ENCODE data around the gene CAND1.

DNA sequence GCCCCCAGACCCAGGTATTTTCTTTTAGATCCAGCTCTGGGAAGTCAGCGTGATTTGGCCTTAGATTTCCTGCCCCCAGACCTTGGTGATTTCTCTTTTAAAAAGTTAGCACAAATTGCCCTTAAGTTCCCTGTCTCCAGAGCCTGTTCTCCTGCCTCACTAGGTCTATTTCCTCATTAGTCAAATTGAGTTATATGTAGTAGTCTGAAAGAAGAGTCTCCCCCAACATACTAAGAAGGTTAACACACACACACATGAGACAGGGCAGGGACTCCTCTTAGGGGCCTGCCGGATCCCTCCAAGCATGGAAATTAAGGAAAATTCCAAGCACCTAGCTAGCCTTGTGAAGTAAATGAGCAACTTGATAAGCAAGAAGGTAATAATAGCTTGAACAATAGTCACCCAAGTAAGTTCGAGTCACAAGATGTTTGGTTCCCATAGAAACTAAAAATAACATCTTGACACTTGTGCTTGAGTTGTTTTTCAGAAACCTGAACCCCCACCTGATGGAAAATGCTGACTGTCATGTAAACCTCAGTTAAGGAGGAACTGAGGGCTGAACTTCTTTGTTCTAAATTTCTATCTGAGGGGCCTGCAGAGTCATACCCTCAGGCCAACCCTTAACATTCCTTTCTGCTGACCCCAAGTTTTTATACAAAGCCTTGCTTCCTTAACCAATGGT is 51.6 kb downstream of the CAND1 start:
- TF ChIP-seq, protein P1, sequence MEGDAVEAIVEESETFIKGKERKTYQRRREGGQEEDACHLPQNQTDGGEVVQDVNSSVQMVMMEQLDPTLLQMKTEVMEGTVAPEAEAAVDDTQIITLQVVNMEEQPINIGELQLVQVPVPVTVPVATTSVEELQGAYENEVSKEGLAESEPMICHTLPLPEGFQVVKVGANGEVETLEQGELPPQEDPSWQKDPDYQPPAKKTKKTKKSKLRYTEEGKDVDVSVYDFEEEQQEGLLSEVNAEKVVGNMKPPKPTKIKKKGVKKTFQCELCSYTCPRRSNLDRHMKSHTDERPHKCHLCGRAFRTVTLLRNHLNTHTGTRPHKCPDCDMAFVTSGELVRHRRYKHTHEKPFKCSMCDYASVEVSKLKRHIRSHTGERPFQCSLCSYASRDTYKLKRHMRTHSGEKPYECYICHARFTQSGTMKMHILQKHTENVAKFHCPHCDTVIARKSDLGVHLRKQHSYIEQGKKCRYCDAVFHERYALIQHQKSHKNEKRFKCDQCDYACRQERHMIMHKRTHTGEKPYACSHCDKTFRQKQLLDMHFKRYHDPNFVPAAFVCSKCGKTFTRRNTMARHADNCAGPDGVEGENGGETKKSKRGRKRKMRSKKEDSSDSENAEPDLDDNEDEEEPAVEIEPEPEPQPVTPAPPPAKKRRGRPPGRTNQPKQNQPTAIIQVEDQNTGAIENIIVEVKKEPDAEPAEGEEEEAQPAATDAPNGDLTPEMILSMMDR (IDR thresholded peaks at IDR 0.05; ENCODE audit: low read depth, low read length, missing input control) = no peak
- TF ChIP-seq FOXA2 (IDR thresholded peaks at IDR 0.05) = no peak
- no peak for TF ChIP-seq YY1 (IDR thresholded peaks at IDR 0.05)
- TF ChIP-seq TAF1 (conservative IDR thresholded peaks at IDR 0.05) = no peak
- TF ChIP-seq, protein P2, sequence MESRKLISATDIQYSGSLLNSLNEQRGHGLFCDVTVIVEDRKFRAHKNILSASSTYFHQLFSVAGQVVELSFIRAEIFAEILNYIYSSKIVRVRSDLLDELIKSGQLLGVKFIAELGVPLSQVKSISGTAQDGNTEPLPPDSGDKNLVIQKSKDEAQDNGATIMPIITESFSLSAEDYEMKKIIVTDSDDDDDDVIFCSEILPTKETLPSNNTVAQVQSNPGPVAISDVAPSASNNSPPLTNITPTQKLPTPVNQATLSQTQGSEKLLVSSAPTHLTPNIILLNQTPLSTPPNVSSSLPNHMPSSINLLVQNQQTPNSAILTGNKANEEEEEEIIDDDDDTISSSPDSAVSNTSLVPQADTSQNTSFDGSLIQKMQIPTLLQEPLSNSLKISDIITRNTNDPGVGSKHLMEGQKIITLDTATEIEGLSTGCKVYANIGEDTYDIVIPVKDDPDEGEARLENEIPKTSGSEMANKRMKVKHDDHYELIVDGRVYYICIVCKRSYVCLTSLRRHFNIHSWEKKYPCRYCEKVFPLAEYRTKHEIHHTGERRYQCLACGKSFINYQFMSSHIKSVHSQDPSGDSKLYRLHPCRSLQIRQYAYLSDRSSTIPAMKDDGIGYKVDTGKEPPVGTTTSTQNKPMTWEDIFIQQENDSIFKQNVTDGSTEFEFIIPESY (IDR thresholded peaks at IDR 0.05) = no peak
- TF ChIP-seq JUND (IDR thresholded peaks at IDR 0.05) = no peak
- TF ChIP-seq RAD21 (IDR thresholded peaks at IDR 0.05) = no peak
- no peak for TF ChIP-seq EGR1 (IDR thresholded peaks at IDR 0.05; ENCODE audit: low read depth in 2 of 2)
- TF ChIP-seq, protein P3, sequence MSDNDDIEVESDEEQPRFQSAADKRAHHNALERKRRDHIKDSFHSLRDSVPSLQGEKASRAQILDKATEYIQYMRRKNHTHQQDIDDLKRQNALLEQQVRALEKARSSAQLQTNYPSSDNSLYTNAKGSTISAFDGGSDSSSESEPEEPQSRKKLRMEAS (IDR thresholded peaks at IDR 0.05) = no peak
- no peak for TF ChIP-seq GABPA (IDR thresholded peaks at IDR 0.05 in 1 of 2, conservative IDR thresholded peaks at IDR 0.05 in 1 of 2)
- TF ChIP-seq, protein P4, sequence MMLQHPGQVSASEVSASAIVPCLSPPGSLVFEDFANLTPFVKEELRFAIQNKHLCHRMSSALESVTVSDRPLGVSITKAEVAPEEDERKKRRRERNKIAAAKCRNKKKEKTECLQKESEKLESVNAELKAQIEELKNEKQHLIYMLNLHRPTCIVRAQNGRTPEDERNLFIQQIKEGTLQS (IDR thresholded peaks at IDR 0.05) = no peak
